Vagina (tissue), 2 donors: ENCODE data around the gene LRRC7. TPM values are rescaled to one million over a fixed set of nuclear protein-coding genes. Genes with fewer than 3 reads are reported as not detected.

Experiments
- DNase-seq, 2 donors: peaks; one replicate each; pipeline ENCODE4 v3.0.0-alpha.2; 2017; ENCODE audit errors: extremely low spot score in 2 of 2
- H3K27ac ChIP-seq: fragments of 200-600 bp; sonication (generic); one replicate; pipeline ENCODE4 v1.5.1; 2019
- H3K27me3 ChIP-seq: fragments of 200-600 bp; sonication (generic); one replicate; pipeline ENCODE4 v1.5.1; 2019
- H3K36me3 ChIP-seq, 2 donors: fragments of 200-600 bp; sonication (generic); one replicate each; pipeline ENCODE4 v1.5.1; 2017 to 2019
- H3K4me1 ChIP-seq: fragments of 200-600 bp; sonication (generic); one replicate; pipeline ENCODE4 v1.5.1; 2019
- H3K4me3 ChIP-seq, 2 donors: fragments of 200-600 bp; sonication (generic); 1 replicate in 1 of 2; 2 replicates in 1 of 2; pipeline ENCODE4 v1.5.1; 2016 to 2019
- H3K9me3 ChIP-seq: fragments of 200-600 bp; sonication (generic); one replicate; pipeline ENCODE4 v1.5.1; 2019
- POLR2A ChIP-seq, 2 donors: fragments of 450-650 bp; IDR thresholded peaks; one replicate each; pipeline ENCODE4 v1.6.1; 2017; ENCODE audit warnings: antibody characterized with exemption in 2 of 2, mild to moderate bottlenecking in 2 of 2, moderate library complexity in 2 of 2
- POLR2AphosphoS5 ChIP-seq, 2 donors: sonication (generic); formaldehyde crosslinking; IDR thresholded peaks; one replicate each; pipeline ENCODE4 v1.9.0; 2017; ENCODE audit warnings: antibody characterized with exemption in 2 of 2, mild to moderate bottlenecking in 2 of 2, low read depth in 1 of 2; ENCODE audit not compliant: insufficient read depth in 1 of 2
- intact Hi-C: fragments of 100-400 bp; cut with DNase I; formaldehyde crosslinking; loops from one replicate; pipeline ENCODE4 v1.15.1; 2023
- total RNA-seq: library from RNA; depleted of rRNA; stranded (reverse); fragments of >200 nt; gene quantifications from one replicate; pipeline ENCODE4 v1.2.3, GENCODE V29; 2016
- TF ChIP-seq, protein P1 (sequence below), 3 experiments: fragments of 450-650 bp in 2 of 3; fragments of 200-600 bp in 1 of 3; sonication (generic) in 1 of 3; IDR thresholded peaks; one replicate each; pipeline ENCODE4 v1.5.1; 2017 to 2019; ENCODE audit warnings: antibody characterized with exemption in 3 of 3, mild to moderate bottlenecking in 2 of 3, moderate library complexity in 2 of 3

The LRRC7 gene
- total RNA-seq, 1 donor from 2014 or later: not detected

DNA sequence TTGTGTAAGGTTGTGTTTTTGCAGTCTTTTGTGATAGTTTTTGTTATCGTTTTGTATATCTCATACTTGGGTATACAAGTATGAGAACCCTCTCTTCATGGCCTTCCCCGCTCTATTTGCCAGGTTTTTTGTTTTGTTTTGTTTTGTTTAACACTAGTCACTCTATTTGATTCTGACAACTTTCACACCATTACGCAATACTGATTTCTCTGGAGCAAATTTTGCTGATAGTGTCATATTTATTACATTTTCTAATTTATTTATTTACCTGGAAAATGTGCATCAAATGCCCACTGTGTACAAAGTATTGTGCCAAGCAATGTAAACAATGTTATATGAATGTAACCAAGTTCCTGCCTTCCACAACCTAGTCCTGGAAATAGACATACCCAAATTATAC lies 547.6 kb downstream of the LRRC7 start:
- no peaks in the 10 kb centered on the region for H3K9me3 ChIP-seq
- TF ChIP-seq POLR2AphosphoS5 (IDR thresholded peaks at IDR 0.05; ENCODE audit: insufficient read depth in 1 of 2, low read depth in 1 of 2): no peak
- no peak for TF ChIP-seq POLR2A (IDR thresholded peaks at IDR 0.05)
- TF ChIP-seq, protein P1, sequence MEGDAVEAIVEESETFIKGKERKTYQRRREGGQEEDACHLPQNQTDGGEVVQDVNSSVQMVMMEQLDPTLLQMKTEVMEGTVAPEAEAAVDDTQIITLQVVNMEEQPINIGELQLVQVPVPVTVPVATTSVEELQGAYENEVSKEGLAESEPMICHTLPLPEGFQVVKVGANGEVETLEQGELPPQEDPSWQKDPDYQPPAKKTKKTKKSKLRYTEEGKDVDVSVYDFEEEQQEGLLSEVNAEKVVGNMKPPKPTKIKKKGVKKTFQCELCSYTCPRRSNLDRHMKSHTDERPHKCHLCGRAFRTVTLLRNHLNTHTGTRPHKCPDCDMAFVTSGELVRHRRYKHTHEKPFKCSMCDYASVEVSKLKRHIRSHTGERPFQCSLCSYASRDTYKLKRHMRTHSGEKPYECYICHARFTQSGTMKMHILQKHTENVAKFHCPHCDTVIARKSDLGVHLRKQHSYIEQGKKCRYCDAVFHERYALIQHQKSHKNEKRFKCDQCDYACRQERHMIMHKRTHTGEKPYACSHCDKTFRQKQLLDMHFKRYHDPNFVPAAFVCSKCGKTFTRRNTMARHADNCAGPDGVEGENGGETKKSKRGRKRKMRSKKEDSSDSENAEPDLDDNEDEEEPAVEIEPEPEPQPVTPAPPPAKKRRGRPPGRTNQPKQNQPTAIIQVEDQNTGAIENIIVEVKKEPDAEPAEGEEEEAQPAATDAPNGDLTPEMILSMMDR (IDR thresholded peaks at IDR 0.05): no peak
- no peaks in the 10 kb centered on the region for H3K4me1 ChIP-seq
- no peak for DNase-seq
- no peak overlapping the region for H3K27ac ChIP-seq
- H3K36me3 ChIP-seq: no peaks in the 10 kb centered on the region
- intact Hi-C loops: no loop called here
- H3K27me3 ChIP-seq: no peaks in the 10 kb centered on the region
- no peak overlapping the region for H3K4me3 ChIP-seq

DNA sequence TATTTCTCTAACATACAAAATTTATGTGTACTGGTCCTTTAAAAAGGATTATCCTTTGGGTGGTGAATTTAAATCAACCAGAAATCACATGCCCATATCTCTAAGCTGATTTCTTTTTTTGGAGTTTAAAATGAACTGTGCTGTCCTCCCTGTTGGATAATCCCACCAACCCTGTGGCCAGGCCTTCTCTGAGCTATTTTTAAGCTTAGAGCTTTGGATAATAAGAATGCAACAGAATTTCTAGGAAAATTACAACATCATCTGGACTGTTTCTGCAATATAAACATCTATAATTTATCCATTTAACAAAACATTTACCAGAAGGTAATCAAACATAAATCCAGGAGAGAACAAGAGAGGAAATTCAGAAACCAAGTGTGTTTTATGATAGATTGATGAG lies 549.3 kb downstream of the LRRC7 start:
- Histone ChIP-seq H3K36me3 (no peaks in the 10 kb centered on the region), H3K4me1 (no peaks in the 10 kb centered on the region), H3K4me3 (no peak overlapping the region), H3K27me3 (no peaks in the 10 kb centered on the region), H3K27ac (no peak overlapping the region), H3K9me3 (no peaks in the 10 kb centered on the region)
- TF ChIP-seq POLR2AphosphoS5 (IDR thresholded peaks at IDR 0.05; ENCODE audit: insufficient read depth in 1 of 2, low read depth in 1 of 2) (no peak), POLR2A (IDR thresholded peaks at IDR 0.05) (no peak)
- TF ChIP-seq, protein P1 (IDR thresholded peaks at IDR 0.05): no peak
- intact Hi-C loops: no loop called here
- no peak for DNase-seq

DNA sequence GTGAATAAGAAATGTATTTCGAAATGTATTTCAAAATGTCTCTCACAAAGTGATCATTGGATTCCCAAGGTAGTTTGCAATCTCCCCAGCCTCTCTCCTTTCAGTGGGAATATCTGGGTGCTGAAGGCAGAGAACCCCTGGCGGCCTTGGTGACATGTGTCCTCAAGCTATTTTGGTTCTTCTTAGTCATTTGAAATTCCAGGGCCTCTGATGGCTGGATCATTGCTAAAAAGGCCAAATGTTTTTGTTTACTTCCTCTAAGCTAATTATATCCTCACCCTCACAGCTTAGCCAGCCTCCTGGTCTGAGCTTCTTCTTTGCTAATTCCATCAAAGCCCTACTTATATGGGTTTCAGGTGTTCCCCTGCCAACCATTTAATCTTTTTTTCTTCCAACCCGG lies 566.4 kb downstream of the LRRC7 start:
- no peaks in the 10 kb centered on the region for H3K4me1 ChIP-seq
- H3K27me3 ChIP-seq: no peaks in the 10 kb centered on the region
- no peak overlapping the region for H3K4me3 ChIP-seq
- H3K9me3 ChIP-seq: no peaks in the 10 kb centered on the region
- DNase-seq: no peak
- no peak overlapping the region for H3K27ac ChIP-seq
- no peaks in the 10 kb centered on the region for H3K36me3 ChIP-seq
- no peak for TF ChIP-seq POLR2AphosphoS5 (IDR thresholded peaks at IDR 0.05; ENCODE audit: insufficient read depth in 1 of 2, low read depth in 1 of 2)
- TF ChIP-seq POLR2A (IDR thresholded peaks at IDR 0.05): no peak
- TF ChIP-seq, protein P1 (IDR thresholded peaks at IDR 0.05): no peak
- intact Hi-C loops: no loop called here

DNA sequence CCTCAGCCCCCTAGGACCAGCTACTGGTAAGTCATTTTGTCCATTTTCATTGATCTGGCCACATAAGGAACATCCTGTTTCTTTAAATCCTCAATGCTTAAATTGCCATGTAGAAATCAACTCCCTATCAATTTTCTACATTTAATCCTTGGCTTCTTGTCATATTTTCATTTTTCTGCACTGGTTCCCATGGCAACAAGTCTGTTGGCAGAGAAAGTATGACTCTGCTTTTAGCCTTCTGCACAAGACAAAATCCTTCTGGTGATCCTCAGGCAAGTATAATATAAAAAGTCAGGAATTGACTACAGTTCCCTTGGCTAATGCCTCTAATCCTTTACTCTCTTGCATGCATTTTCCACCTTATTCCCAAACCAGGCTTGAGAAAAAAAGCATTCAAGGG lies 572.6 kb downstream of the LRRC7 start:
- H3K36me3 ChIP-seq: no peaks in the 10 kb centered on the region
- intact Hi-C loops: no loop called here
- no peak for TF ChIP-seq POLR2A (IDR thresholded peaks at IDR 0.05)
- TF ChIP-seq POLR2AphosphoS5 (IDR thresholded peaks at IDR 0.05; ENCODE audit: insufficient read depth in 1 of 2, low read depth in 1 of 2): no peak
- TF ChIP-seq, protein P1 (IDR thresholded peaks at IDR 0.05): no peak
- H3K4me1 ChIP-seq: peaks cover 9% of the 10 kb centered on the region
- H3K4me3 ChIP-seq: no peak overlapping the region
- no peaks in the 10 kb centered on the region for H3K9me3 ChIP-seq
- no peak for DNase-seq
- no peak overlapping the region for H3K27ac ChIP-seq
- H3K27me3 ChIP-seq: no peaks in the 10 kb centered on the region

DNA sequence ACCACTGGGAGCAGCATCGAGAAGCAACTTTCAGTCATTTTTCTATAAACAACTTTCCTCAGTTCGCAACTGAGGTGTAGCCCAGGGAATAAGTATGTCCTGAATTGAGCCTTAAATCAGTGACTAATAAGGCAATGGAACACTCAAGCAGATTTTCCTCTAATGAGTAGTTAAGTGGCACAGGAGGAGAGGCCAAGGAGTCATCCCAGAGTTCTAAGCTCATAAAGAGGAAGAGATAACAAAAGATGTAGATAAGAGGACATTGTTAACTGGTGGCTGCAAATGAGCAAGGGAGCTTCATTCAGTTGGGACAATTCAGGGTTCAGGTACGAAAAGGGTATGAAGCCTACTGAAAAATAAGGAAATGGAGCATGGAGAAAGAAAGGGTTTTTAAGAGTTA lies 573.2 kb downstream of the LRRC7 start:
- no peaks in the 10 kb centered on the region for H3K9me3 ChIP-seq
- no peaks in the 10 kb centered on the region for H3K36me3 ChIP-seq
- TF ChIP-seq, protein P1 (IDR thresholded peaks at IDR 0.05): no peak
- TF ChIP-seq POLR2A (IDR thresholded peaks at IDR 0.05) (no peak), POLR2AphosphoS5 (IDR thresholded peaks at IDR 0.05; ENCODE audit: insufficient read depth in 1 of 2, low read depth in 1 of 2) (no peak)
- H3K27ac ChIP-seq: no peak overlapping the region
- intact Hi-C loops: no loop called here
- H3K4me1 ChIP-seq: peaks cover 9% of the 10 kb centered on the region
- H3K4me3 ChIP-seq: no peak overlapping the region
- no peak for DNase-seq
- no peaks in the 10 kb centered on the region for H3K27me3 ChIP-seq
